ENCODE measurements around the gene PPP4C.
"Not testable (repeated sequence)": the region's sequence is repeated elsewhere in the genome, so short reads cannot be mapped to it uniquely, and the experiment has no call there.

PPP4C gene
- 60.0 reads per million, percentile 72 among the genes with 10 or more reads in this experiment for total RNA-seq

GRCh38 chr16:30075503-30076275 is at the start of gene PPP4C:
Gene PPP4C, plus strand, starts transcription at chr16:30075994. Its CDS starts 384 bp downstream, at chr16:30076378.
- DNase-seq = peak; percentile 89

GRCh38 chr16:30026449-30026848 is 49.3 kb upstream of the PPP4C start:
- DNase-seq = no peak

GRCh38 chr16:30027588-30028437 is 48.0 kb upstream of the PPP4C start:
- no peak for DNase-seq

- DNase-seq = no peak
Observed at GRCh38 chr16:30028438-30029076, 47.2 kb upstream of the PPP4C start.

- DNase-seq = no peak
Observed at GRCh38 chr16:30030011-30030685, 45.6 kb upstream of the PPP4C start.

GRCh38 chr16:30030841-30031413 is 44.9 kb upstream of the PPP4C start, which contains the start of gene TLCD3B:
Gene TLCD3B, minus strand, starts transcription at chr16:30031271. Its CDS starts 744 bp downstream, at chr16:30030527.
- no peak for DNase-seq

GRCh38 chr16:30031477-30031918 is 44.3 kb upstream of the PPP4C start:
- no peak for DNase-seq

GRCh38 chr16:30032083-30032819 is 43.5 kb upstream of the PPP4C start:
- DNase-seq = peak; percentile 47

- DNase-seq = no peak
Observed at GRCh38 chr16:30033270-30033669, 42.5 kb upstream of the PPP4C start.

GRCh38 chr16:30040221-30040620 is 35.6 kb upstream of the PPP4C start:
- DNase-seq = no peak

- DNase-seq = not testable (repeated sequence)
Observed at GRCh38 chr16:30040690-30041089, 35.1 kb upstream of the PPP4C start.

GRCh38 chr16:30041841-30042240 is 34.0 kb upstream of the PPP4C start:
- DNase-seq = no peak

GRCh38 chr16:30046178-30046577 is 29.6 kb upstream of the PPP4C start:
- no peak for DNase-seq

- DNase-seq = no peak
Observed at GRCh38 chr16:30046588-30046987, 29.2 kb upstream of the PPP4C start.

- no peak for DNase-seq
Observed at GRCh38 chr16:30049871-30050270, 25.9 kb upstream of the PPP4C start.

- no peak for DNase-seq
Observed at GRCh38 chr16:30051518-30051917, 24.3 kb upstream of the PPP4C start.

GRCh38 chr16:30052671-30053372 is 23.0 kb upstream of the PPP4C start:
- DNase-seq = peak; percentile 78

GRCh38 chr16:30053376-30054015 is 22.3 kb upstream of the PPP4C start:
- no peak for DNase-seq

- DNase-seq = no peak
Observed at GRCh38 chr16:30054451-30054850, 21.3 kb upstream of the PPP4C start.

GRCh38 chr16:30054959-30055553 is 20.7 kb upstream of the PPP4C start:
- DNase-seq = no peak

All from effector CD4-positive, alpha-beta T cell (primary cell).